Measurements from ENCODE around the gene RNF213. TPM values are rescaled to one million over a fixed set of nuclear protein-coding genes. Genes with fewer than 3 reads are reported as not detected.

The RNF213 gene
- total and polyA plus RNA-seq, 7 donors: 7.8 to 138 (median 50.4) TPM

GRCh38 chr17:80360396-80360795 is 99.7 kb downstream of the RNF213 start:
- no peak overlapping the region for H3K4me3 ChIP-seq
- TF ChIP-seq CTCF (IDR thresholded peaks at IDR 0.05): no peak
- H3K4me1 ChIP-seq: no peaks in the 10 kb centered on the region
- peaks cover 38 to 95% (median 62%) of the 10 kb centered on the region in 4 donors for H3K36me3 ChIP-seq
- H3K9me3 ChIP-seq: no peaks in the 10 kb centered on the region
- WGBS, 2 donors: 97% methylated on average over 13 of the region's 13 CpGs
- no peaks in the 10 kb centered on the region for H3K27me3 ChIP-seq
- intact Hi-C loops (cut with DNase I): loop anchor here (10.0 kb wide), 1 partner anchor 166 kb away; no protein-coding TSS in a partner anchor
- no peak overlapping the region for H3K27ac ChIP-seq
- peak; percentile 29 for DNase-seq

DNA sequence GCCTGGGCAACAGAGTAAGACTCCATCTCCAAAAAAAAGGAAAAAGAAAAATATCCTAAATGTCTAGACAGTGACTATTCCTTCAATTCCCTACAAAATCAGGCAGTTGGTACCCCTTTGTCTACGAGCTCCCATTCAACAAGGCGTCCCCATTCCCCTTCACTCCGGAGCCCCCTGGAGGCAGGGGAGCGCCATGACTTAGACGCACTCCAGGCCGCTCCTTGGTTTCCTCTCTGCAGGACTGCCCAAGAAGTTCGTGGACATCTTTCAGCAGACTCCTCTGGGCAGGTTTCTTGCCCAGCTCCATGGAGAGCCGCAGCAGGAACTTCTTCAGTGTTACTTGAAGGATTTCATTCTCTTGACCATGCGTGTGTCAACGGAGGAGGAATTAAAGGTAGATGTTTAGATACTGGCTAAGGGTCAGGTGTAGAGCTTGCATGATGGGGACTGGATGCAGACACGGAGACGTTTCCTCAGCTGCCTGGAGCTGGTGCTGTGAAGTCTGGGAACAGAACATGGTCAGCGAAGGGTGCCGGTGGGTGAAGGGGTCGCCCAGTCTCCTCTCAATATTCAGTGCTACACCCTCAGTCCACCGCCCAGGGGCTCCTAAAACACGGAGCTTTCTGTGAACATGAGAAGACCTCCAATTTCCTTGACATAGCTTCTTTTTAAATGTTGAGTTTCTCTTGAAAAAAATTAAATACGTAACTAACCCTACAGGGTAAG is 101.0 kb downstream of the RNF213 start:
- Histone ChIP-seq H3K27me3 (no peaks in the 10 kb centered on the region), H3K36me3 (peaks cover 38 to 100% (median 69%) of the 10 kb centered on the region in 4 donors), H3K27ac (no peak overlapping the region), H3K4me1 (no peaks in the 10 kb centered on the region), H3K9me3 (no peaks in the 10 kb centered on the region), H3K4me3 (no peak overlapping the region)
- TF ChIP-seq CTCF (IDR thresholded peaks at IDR 0.05) (peak in 1 of 4 experiments; percentile 41), EP300 (IDR thresholded peaks at IDR 0.05) (no peak)
- intact Hi-C loops (cut with DNase I): loop anchor here (10.0 kb wide), 1 partner anchor 167 kb away; no protein-coding TSS in a partner anchor
- WGBS, 2 donors: 96 to 97% methylated on average over 18 of the region's 18 CpGs
- peak; percentile 53 for DNase-seq

DNA sequence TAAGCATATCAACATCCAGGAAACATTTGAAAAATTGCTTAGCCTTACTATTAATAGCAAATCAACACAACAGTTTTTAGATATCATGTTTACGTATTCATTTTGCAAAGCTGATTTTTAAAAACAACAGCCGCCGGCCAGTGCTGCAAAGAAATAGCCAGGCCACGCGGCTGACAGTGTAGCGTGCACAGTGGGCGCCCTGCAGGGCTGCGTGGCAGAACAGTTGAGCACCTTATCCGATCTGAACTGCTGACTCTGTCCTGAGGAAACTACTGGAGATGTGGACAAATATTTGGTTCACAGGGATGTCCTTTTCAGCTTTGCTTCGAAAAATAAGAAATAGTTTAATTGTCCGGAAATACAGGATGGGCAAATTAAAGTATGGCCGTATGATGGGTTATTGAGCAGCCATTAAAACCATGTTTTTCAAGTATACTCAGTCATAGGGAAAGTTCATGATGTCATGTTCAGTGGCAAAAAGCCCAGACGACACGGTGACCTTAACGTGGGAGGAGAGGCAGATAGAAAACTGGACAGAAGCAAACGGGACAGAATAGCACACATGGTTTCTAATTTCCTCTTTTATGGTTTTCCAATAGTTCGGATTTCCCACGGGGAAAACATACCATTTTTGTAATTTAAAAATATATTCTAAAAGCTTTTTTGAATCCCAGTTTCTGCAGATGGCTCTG is 101.9 kb downstream of the RNF213 start:
- no peak overlapping the region for H3K4me3 ChIP-seq
- TF ChIP-seq CTCF (IDR thresholded peaks at IDR 0.05) (no peak), POLR2A (IDR thresholded peaks at IDR 0.05) (no peak), EP300 (IDR thresholded peaks at IDR 0.05) (no peak), POLR2AphosphoS5 (IDR thresholded peaks at IDR 0.05) (no peak)
- no peaks in the 10 kb centered on the region for H3K4me1 ChIP-seq
- WGBS, 2 donors: 86 to 87% methylated on average over 18 of the region's 18 CpGs
- peak; percentile 64 for DNase-seq
- H3K9me3 ChIP-seq: no peaks in the 10 kb centered on the region
- H3K36me3 ChIP-seq: peaks cover 40 to 100% (median 72%) of the 10 kb centered on the region in 4 donors
- H3K27me3 ChIP-seq: no peaks in the 10 kb centered on the region
- H3K27ac ChIP-seq: peak overlapping the region in 2 of 4 donors; percentile 10 to 23
- intact Hi-C loops (cut with DNase I): loop anchor here (10.0 kb wide), 1 partner anchor 168 kb away; no protein-coding TSS in a partner anchor

- intact Hi-C loops (cut with DNase I): loop anchor here (10.0 kb wide), 1 partner anchor 168 kb away; no protein-coding TSS in a partner anchor
- Histone ChIP-seq H3K36me3 (peaks cover 46 to 100% (median 71%) of the 10 kb centered on the region in 4 donors), H3K4me3 (no peak overlapping the region), H3K9me3 (no peaks in the 10 kb centered on the region), H3K27me3 (no peaks in the 10 kb centered on the region), H3K27ac (peak overlapping the region in 3 of 4 donors; percentile 10 to 23 (median 17)), H3K4me1 (no peaks in the 10 kb centered on the region)
- no peak for TF ChIP-seq POLR2AphosphoS5 (IDR thresholded peaks at IDR 0.05)
- no peak for TF ChIP-seq POLR2A (IDR thresholded peaks at IDR 0.05)
- no peak for TF ChIP-seq EP300 (IDR thresholded peaks at IDR 0.05)
- no peak for TF ChIP-seq CTCF (IDR thresholded peaks at IDR 0.05)
- 90 to 94% methylated on average over 12 of the region's 12 CpGs for WGBS, 2 donors
- DNase-seq: peak; percentile 61
Observed at GRCh38 chr17:80363120-80363515, 102.5 kb downstream of the RNF213 start.
